Measurements from ENCODE around the gene SKA2. TPM values are rescaled to one million over a fixed set of nuclear protein-coding genes. Genes with fewer than 3 reads are reported as not detected.

SKA2 gene
- total and polyA plus RNA-seq, 9 of the 15 experiments (the other 6 are each of a cell fraction or from before 2014, with no cell fraction given), result 58.1 to 183 (median 133) TPM

- TF ChIP-seq FOXK2 (conservative IDR thresholded peaks at IDR 0.05 in 1 of 2, IDR thresholded peaks at IDR 0.05 in 1 of 2; ENCODE audit: low read depth in 2 of 2), result peak in 1 of 2 experiments; percentile 54; a peak in 2 of 4 replicates
- TF ChIP-seq RREB1 (CRISPR knock-in tag; IDR thresholded peaks at IDR 0.05), result 0 out of 2 replicates have a peak, but pooled peaks have one; percentile 41
- TF ChIP-seq ZNF740 (CRISPR knock-in tag; IDR thresholded peaks at IDR 0.05), result no peak
- TF ChIP-seq ZNF740 (tag; IDR thresholded peaks at IDR 0.05), result no peak
- peak; percentile 70 for TF ChIP-seq TAF7 (tag; IDR thresholded peaks at IDR 0.05)
- peak in 1 of 2 experiments; percentile 24; a peak in 2 of 4 replicates for TF ChIP-seq SIN3A (IDR thresholded peaks at IDR 0.05; ENCODE audit: borderline replicate concordance in 2 of 2, control insufficient read depth in 1 of 2, low read depth in 2 of 2, low read length in 2 of 2)
- TF ChIP-seq MEIS2 (IDR thresholded peaks at IDR 0.05; ENCODE audit: partially characterized antibody), result peak; percentile 97
- no peak for TF ChIP-seq XRCC3 (IDR thresholded peaks at IDR 0.05)
- TF ChIP-seq BRD9 (IDR thresholded peaks at IDR 0.05; ENCODE audit: low read depth, partially characterized antibody), result peak; percentile 68
- TF ChIP-seq SIN3B (IDR thresholded peaks at IDR 0.05; ENCODE audit: low read depth), result peak; percentile 72
- TF ChIP-seq ZNF551 (CRISPR knock-in tag; IDR thresholded peaks at IDR 0.05), result no peak
- TF ChIP-seq RBFOX2 (IDR thresholded peaks at IDR 0.05; ENCODE audit: low read depth, low read length), result peak; percentile 90
- no peak for TF ChIP-seq MCM2 (IDR thresholded peaks at IDR 0.05; ENCODE audit: low read depth)
- TF ChIP-seq CREB3L1 (IDR thresholded peaks at IDR 0.05; ENCODE audit: borderline replicate concordance, low read depth), result peak; percentile 38; the same call in 1 of the 2 replicates
- peak; percentile 89 to 97 for TF ChIP-seq MLLT1 (IDR thresholded peaks at IDR 0.05)
- TF ChIP-seq HCFC1 (IDR thresholded peaks at IDR 0.05; ENCODE audit: low read depth, low read length), result peak; percentile 28
- TF ChIP-seq ZNF175 (CRISPR knock-in tag; IDR thresholded peaks at IDR 0.05; ENCODE audit: low read depth), result peak; percentile 91
- 0 out of 2 replicates have a peak, but pooled peaks have one; percentile 26 for TF ChIP-seq CBX1 (IDR thresholded peaks at IDR 0.05; ENCODE audit: low read depth)
Observed at GRCh38 chr17:59154721-59155438, at the start of gene SKA2 (continued).

Measured in K562 (cell line).